Left ventricle myocardium superior (tissue), 1 donor: ENCODE data around the gene PRRG2. TPM values are rescaled to one million over a fixed set of nuclear protein-coding genes. Genes with fewer than 3 reads are reported as not detected.

Experiments
- ATAC-seq: fragments of 200-7000 bp; cut with Tn5 transposase; one replicate; pipeline ENCODE4 v1.9.1; 2020; ENCODE audit warnings: mild to moderate bottlenecking, moderate library complexity
- DNase-seq: peaks from one replicate; pipeline ENCODE4 v3.0.0-alpha.2; 2020
- intact Hi-C: fragments of 100-400 bp; cut with micrococcal nuclease; formaldehyde crosslinking; loops from one replicate; pipeline ENCODE4 v1.11.0; 2022
- total RNA-seq: library from RNA; stranded (reverse); fragmentation: NEBNext Ultra II Directional; extraction: Animal tissue kit (Norgen Biotek cat#: 25700); gene quantifications from one replicate; pipeline ENCODE4 v1.2.1, GENCODE V29; 2021
- donor health status: DM: no; HTN: yes; CAD: no; lungs with severe emphysema.

PRRG2 gene
- total RNA-seq, 1 donor from 2014 or later, result 1.3 TPM

DNA sequence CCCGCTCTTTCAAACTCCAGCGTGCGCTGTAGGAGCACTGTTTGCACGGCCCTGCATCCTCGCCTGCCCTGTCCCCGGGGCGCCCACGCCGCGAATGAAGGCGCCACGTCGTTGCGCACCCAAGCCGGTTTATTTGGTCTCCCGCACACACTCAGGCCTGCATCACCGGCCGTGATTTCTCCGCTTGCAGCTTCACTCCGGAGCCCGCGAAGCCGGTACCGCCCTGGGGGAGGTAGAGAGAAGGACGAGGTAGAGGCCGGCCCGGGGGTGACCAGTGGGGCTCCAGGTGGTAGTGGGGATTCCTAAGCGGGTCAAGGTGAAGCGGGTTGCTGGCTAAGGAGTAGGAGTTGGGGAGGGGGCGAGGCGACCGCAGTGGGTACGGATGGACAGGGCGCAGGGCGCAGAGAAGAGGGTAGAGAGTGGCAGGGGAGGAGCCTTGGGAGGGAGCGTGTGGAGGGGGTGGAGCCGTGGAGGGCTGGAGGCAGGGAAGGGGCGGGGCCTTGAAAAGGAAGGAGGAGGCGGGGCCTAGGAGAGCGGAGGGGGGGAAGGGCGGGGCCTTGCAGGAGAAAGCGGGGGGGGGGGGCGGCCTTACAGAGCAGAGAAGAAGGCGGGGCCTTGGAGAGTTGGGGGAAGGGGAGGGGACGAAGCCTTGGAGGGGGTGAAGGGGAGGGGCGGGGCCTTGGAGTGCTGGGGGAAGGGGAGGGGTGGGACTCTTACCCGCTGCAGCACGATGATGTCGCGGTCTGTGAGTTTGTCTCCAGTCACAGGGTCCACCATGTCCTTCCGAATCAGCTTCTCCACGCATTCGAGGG is 25.3 kb upstream of the PRRG2 start:
- ATAC-seq (peak; percentile 55), DNase-seq (peak; percentile 54)
- intact Hi-C loops, result no loop called here

- DNase-seq, result no peak
- intact Hi-C loops, result no loop called here
- no peak for ATAC-seq
These were observed 24.4 kb upstream of the PRRG2 start for GRCh38 chr19:49556412-49557398.

DNA sequence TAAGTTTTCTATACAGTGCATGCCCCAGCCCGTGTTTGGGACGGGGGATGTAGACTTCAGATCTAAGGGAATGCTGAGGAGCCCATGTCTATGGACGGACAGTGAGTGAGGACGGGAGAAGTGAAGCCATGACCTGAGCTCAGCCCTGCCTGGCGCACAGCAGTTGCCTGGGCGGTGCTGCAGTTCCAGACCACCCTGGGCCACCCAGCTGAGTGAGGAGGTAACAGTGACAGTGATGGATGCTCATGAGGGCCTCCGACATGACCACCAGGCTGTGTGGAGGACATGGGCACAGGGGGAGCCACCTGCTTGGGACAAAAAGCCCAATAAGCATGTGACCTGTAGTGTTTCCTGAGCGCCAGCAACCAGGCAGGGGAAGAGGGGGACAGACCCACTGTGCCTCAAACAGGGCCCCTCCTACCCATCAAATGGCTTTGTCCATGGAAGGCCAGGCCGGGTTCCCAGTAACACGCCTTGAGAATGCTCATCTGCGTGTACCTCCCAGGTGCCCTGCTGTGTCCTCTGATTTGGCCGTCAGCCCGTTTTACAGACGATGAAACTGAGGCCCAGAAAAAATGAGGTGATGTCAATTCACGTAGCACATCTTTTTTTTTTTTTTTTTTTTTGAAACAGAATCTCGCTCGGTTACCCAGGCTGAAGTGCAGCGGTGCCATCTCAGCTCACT is 23.3 kb upstream of the PRRG2 start:
- DNase-seq (no peak), ATAC-seq (no peak)
- intact Hi-C loops, result no loop called here

DNA sequence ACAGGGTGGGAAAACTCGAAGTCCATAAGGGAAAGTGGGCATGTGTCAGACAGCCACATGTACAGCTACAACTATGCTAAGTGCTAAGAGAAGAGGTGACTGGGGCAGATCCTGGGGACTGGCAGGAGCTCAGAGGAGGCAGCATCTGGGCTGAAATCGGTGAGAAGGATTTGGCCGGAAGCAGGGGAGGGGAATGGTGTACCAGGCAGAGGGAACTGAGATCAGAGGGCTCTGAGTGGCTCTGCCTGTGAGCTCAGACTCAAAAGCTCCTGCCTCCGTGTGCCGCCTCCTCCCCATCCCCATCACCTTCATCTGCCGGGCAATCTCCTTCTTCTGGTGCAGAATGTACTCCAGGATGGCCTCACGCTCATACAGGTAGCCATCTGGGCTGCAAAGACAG is 22.5 kb upstream of the PRRG2 start:
- ATAC-seq (no peak), DNase-seq (no peak)
- intact Hi-C loops, result no loop called here

- ATAC-seq (no peak), DNase-seq (no peak)
- intact Hi-C loops, result no loop called here
These were observed 21.7 kb upstream of the PRRG2 start for GRCh38 chr19:49559443-49559842.

- intact Hi-C loops, result no loop called here
- ATAC-seq (peak; percentile 23), DNase-seq (peak; percentile 36)
These were observed 21.2 kb upstream of the PRRG2 start for GRCh38 chr19:49559928-49560327.

DNA sequence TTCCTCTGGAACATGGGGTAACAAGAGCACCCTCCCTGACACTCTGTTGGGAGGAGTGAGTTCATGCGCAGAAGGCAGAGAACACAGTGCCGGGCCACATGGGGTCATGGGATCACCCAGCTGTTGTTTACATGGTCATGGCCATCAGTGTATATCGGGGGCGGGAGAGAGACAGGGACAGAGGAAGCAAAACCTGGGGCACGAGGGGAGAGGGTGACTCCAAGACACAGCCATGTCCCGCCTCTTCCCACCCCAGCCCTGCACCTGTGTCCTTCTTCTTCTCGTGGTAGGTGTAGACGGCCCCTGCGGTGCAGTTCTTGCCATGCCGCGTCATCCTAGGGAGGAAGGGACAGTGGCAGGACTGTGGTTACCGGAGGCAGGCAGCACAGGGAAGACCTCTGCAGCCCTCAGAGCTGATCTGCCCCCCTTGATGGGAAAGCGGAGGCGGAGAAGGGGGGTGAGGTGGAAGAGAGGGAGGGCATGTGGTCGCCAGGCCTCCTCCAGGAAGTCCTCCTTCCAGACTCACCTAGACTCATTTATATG is 20.7 kb upstream of the PRRG2 start:
- intact Hi-C loops, result no loop called here
- peak; percentile 62 for ATAC-seq
- DNase-seq, result peak; percentile 50

DNA sequence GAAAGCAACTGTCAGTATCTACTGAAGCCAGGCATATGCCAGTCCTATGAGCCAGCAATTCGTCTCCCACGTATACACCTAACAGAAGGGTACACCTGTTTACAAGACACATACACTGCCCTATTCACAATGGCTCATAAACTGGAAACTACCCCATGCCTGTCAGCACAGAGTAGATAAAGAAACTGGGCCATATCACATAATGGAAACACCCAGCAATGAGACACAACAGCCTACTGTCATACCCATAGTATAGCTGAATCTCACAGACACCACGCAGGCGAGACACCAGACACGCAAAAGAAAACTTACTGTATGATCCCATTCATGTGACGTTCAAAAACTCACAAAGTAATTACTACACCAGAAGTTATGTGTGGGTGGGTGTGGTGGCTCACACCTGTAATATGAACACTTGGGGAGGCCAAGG is 16.5 kb upstream of the PRRG2 start:
- ATAC-seq (no peak), DNase-seq (no peak)
- intact Hi-C loops, result no loop called here

- ATAC-seq, result peak; percentile 70
- intact Hi-C loops, result no loop called here
- DNase-seq, result peak; percentile 44
These were observed 15.9 kb upstream of the PRRG2 start for GRCh38 chr19:49565261-49565660.

DNA sequence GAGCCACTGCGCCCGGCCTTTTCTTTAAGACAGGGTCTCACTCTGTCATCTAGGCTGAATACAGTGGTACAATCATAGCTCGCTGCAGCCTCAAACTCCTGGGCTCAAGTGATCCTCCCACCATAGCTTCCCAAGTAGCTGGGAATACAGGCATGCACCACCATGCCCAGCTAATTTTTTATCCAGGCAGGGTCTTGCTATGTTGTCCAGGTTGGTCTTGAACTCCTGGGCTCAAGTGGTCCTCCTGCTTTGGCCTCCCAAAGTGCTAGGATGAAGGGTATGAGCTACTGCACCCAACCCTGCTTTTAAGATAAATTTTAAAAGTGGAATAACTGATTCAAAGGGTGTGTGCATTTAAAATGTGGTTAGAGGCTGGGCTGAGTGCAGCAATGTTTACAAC is 14.8 kb upstream of the PRRG2 start:
- intact Hi-C loops, result no loop called here
- DNase-seq (no peak), ATAC-seq (no peak)

- intact Hi-C loops, result no loop called here
- DNase-seq, result no peak
- no peak for ATAC-seq
These were observed 13.2 kb upstream of the PRRG2 start for GRCh38 chr19:49567861-49568441.

DNA sequence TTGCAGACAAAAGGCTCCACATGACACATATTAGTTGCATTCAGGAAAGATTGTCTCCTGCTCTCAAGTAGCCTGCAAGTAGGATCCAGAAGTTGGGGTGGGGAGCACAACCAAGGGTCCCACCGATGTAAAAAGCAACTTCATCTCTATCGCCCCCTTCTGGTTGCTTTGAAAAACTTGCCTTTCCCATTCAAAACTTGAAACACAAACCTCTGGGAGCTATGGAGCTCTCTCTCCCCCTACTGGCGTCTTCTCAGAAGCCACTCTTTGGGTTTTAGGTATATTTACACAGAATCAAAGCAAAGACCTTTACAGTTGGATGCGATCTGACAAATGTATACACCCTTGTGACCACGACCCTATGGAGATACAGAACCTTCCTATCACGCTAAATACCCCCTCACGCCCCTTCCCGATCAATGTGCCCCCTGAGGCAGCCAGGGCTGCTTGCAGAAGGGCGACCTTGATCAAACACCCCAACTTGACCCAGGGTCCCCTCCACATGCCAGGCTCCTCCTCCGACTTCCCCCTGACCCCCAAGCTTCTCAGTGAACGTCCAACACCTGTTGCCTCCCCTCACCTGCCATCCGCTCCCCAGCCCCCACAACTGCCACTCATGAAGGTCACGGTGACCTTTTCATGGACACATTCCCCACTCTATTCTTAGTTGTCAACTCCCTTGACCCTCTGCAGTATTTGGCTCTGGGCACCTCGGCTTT is 10.8 kb upstream of the PRRG2 start:
- intact Hi-C loops, result loop anchor here (2.0 kb wide), 1 partner anchor 73 kb away; the partner anchor contains the start of gene RPS11
- ATAC-seq (peak; percentile 77), DNase-seq (peak; percentile 44)

GRCh38 chr19:49570997-49571676 is 10.0 kb upstream of the PRRG2 start:
- DNase-seq (no peak), ATAC-seq (peak; percentile 82)
- intact Hi-C loops, result loop anchor here (2.0 kb wide), 1 partner anchor 74 kb away; the partner anchor contains the start of gene RPS11

DNA sequence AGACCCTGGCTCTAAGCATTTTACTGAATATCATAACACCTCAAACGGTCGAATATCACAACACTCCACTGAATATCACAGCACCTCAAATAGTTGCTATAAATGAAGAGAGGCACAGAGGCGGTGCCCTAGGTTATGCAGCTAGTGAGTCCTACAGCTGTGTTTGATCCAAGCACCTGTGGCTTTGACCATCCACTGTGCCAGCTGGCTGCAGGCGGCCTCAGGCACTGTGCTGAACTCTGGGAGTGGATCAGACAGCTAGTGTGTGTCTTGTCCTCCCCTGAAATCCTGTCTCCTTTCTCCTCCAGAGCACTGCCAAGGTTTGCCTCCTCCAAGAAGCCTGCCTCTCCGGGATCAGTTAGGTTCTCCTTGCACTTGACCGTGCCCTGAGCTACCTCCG is 8.1 kb upstream of the PRRG2 start:
- DNase-seq, result no peak
- intact Hi-C loops, result no loop called here

GRCh38 chr19:49573425-49573824 is 7.7 kb upstream of the PRRG2 start:
- DNase-seq (no peak), ATAC-seq (no peak)
- intact Hi-C loops, result no loop called here

More for the DNA sequence above, 8.1 kb upstream of the PRRG2 start:
- no peak for ATAC-seq

GRCh38 chr19:49574206-49574755 is 6.8 kb upstream of the PRRG2 start:
- intact Hi-C loops, result no loop called here
- no peak for DNase-seq
- no peak for ATAC-seq

- no peak for ATAC-seq
- intact Hi-C loops, result no loop called here
These were observed 1.9 kb upstream of the PRRG2 start for GRCh38 chr19:49579193-49579592.

More at GRCh38 chr19:49579193-49579592, 1.9 kb upstream of the PRRG2 start:
- no peak for DNase-seq
